Gastroesophageal sphincter (tissue), 3 donors: ENCODE measurements around the gene HOXB6.

Experiments used
- CTCF ChIP-seq, 4 experiments: fragments of 200-600 bp in 2 of 4; fragments of 450-650 bp in 2 of 4; sonication (generic) in 1 of 4; IDR thresholded peaks; one replicate each; pipeline ENCODE4 v1.5.1; 2017 to 2019; ENCODE audit warnings: antibody characterized with exemption in 4 of 4, mild to moderate bottlenecking in 2 of 4, moderate library complexity in 2 of 4
- EP300 ChIP-seq: sonication (generic); formaldehyde crosslinking; IDR thresholded peaks from one replicate; pipeline ENCODE4 v1.6.1; 2017; ENCODE audit warnings: antibody characterized with exemption, mild to moderate bottlenecking
- POLR2A ChIP-seq, 2 donors: fragments of 450-650 bp; IDR thresholded peaks; one replicate each; pipeline ENCODE4 v1.6.1; 2017; ENCODE audit warnings: antibody characterized with exemption in 2 of 2, mild to moderate bottlenecking in 2 of 2, moderate library complexity in 1 of 2
- POLR2AphosphoS5 ChIP-seq: sonication (generic); formaldehyde crosslinking; IDR thresholded peaks from one replicate; pipeline ENCODE4 v1.6.1; 2017; ENCODE audit warnings: antibody characterized with exemption

DNA sequence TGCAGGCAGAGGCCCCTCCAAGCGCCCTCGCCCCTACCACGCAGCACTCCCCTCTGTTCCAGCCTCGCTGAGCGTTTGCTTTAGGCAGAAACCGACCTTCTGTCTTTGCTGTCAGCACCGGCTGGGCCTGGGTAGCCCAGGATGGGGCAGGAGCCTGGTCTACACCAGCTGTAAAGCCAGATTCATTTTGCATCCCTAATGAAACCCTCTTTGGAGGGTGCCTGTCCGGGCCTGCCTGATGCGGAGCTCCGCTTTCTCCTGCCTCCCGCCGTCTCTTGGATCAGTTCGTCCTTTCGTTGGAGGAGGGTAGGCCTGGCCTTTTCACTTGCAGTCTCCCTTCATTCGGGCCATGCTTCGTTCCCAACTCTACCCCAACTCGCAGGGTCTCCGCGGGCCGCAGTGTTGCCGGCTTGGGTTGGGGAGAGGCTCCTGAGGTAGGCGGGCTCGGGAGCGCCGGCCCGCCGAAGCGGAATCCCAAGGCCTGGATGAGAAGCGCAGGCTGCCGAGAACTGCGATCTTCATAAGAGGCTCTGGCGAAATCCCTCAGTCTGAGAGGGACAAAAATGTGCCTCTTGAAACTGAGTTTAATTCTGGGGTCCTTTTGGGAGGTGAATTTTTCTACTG is 15.2 kb upstream of the HOXB6 start:
- TF ChIP-seq CTCF (IDR thresholded peaks at IDR 0.05) (no peak), POLR2AphosphoS5 (no peak), POLR2A (IDR thresholded peaks at IDR 0.05) (no peak), EP300 (no peak)
